HUDEP-2 (cell line): ENCODE results near the gene SEC24C.
"Not testable (repeated sequence)": the region's sequence is repeated elsewhere in the genome, so short reads cannot be mapped to it uniquely, and the experiment has no call there.

ENCODE experiments used
- DNase-seq, 76 experiments: peaks; one replicate each; lab custom pipeline; 2025; ENCODE audit not compliant: unreplicated experiment in 76 of 76; lab: John Stamatoyannopoulos, UW

The SEC24C gene

GRCh38 chr10:73790886-73791625, 46.9 kb downstream of the SEC24C start:
- DNase-seq, result no peak

- DNase-seq, result no peak
Observed at GRCh38 chr10:73791871-73792400, 47.8 kb downstream of the SEC24C start.

- no peak for DNase-seq
Observed at GRCh38 chr10:73793456-73793855, 49.3 kb downstream of the SEC24C start.

- not testable (repeated sequence) for DNase-seq
Observed at GRCh38 chr10:73795491-73795890, 51.3 kb downstream of the SEC24C start.

- not testable (repeated sequence) for DNase-seq
Observed at GRCh38 chr10:73796035-73796434, 51.9 kb downstream of the SEC24C start.

- no peak for DNase-seq
Observed at GRCh38 chr10:73796766-73797165, 52.6 kb downstream of the SEC24C start.

- no peak for DNase-seq
Observed at GRCh38 chr10:73797324-73798025, 53.3 kb downstream of the SEC24C start.

- DNase-seq, result no peak
Observed at GRCh38 chr10:73798087-73798486, 53.9 kb downstream of the SEC24C start.

- no peak for DNase-seq
Observed at GRCh38 chr10:73798927-73799560, 54.9 kb downstream of the SEC24C start.

GRCh38 chr10:73799899-73800559, 55.9 kb downstream of the SEC24C start:
- DNase-seq, result no peak

GRCh38 chr10:73800560-73801252, 56.5 kb downstream of the SEC24C start:
- no peak for DNase-seq

GRCh38 chr10:73801253-73801590, 57.0 kb downstream of the SEC24C start:
- no peak for DNase-seq

- no peak for DNase-seq
Observed at GRCh38 chr10:73802276-73802991, 58.3 kb downstream of the SEC24C start.

GRCh38 chr10:73803680-73804286, 59.6 kb downstream of the SEC24C start:
- DNase-seq, result no peak

GRCh38 chr10:73806176-73806950, 62.2 kb downstream of the SEC24C start:
- no peak for DNase-seq

GRCh38 chr10:73807471-73807870, 63.3 kb downstream of the SEC24C start:
- no peak for DNase-seq

GRCh38 chr10:73808021-73808815, 64.0 kb downstream of the SEC24C start:
- no peak for DNase-seq
